LNCAP (cell line): ENCODE data around the gene TGFBR3.

Experiments
- CTCF ChIP-seq: fragments of 450-650 bp; IDR thresholded peaks from 2 replicates; pipeline ENCODE4 v1.5.1; 2017; ENCODE audit warnings: mild to moderate bottlenecking

TGFBR3 gene

GRCh38 chr1:91916046-91916445, 30.1 kb upstream of the TGFBR3 start:
- no peak for TF ChIP-seq CTCF

- TF ChIP-seq CTCF = no peak
These were observed 27.1 kb upstream of the TGFBR3 start for GRCh38 chr1:91913018-91913417.

GRCh38 chr1:91912266-91912665, 26.3 kb upstream of the TGFBR3 start:
- TF ChIP-seq CTCF = no peak

- TF ChIP-seq CTCF = no peak
These were observed 15.3 kb upstream of the TGFBR3 start for GRCh38 chr1:91901231-91901630.

GRCh38 chr1:91900562-91900961, 14.6 kb upstream of the TGFBR3 start:
- no peak for TF ChIP-seq CTCF

- no peak for TF ChIP-seq CTCF
These were observed 11.1 kb upstream of the TGFBR3 start for GRCh38 chr1:91897016-91897415.

- no peak for TF ChIP-seq CTCF
These were observed 10.0 kb upstream of the TGFBR3 start for GRCh38 chr1:91895832-91896556.
